SU-DHL-6 (cell line): ENCODE data around the gene GAN.
"Not testable (repeated sequence)": the region's sequence is repeated elsewhere in the genome, so short reads cannot be mapped to it uniquely, and the experiment has no call there.

ENCODE experiments used
- H2AFZ ChIP-seq: fragments of 200-600 bp; sonication (generic); 2 replicates; pipeline ENCODE4 v1.6.1; 2014; ENCODE audit warnings: low read depth, mild to moderate bottlenecking, moderate library complexity, mixed read lengths, antibody characterized with exemption, low read length; ENCODE audit not compliant: severe bottlenecking
- H3F3A ChIP-seq: fragments of 200-600 bp; shearing (Covaris generic); 2 replicates; pipeline ENCODE4 v1.6.0; 2016; ENCODE audit warnings: antibody characterized with exemption, mild to moderate bottlenecking; ENCODE audit not compliant: insufficient read depth
- H3K27ac ChIP-seq: fragments of 200-600 bp; sonication (generic); 2 replicates; pipeline ENCODE4 v1.5.1; 2016; ENCODE audit warnings: low read depth, mild to moderate bottlenecking, low read length, moderate library complexity, mixed read lengths
- H3K27me3 ChIP-seq: fragments of 200-600 bp; sonication (generic), shearing (Covaris generic); 2 replicates; pipeline ENCODE4 v1.6.0; 2014; ENCODE audit warnings: mild to moderate bottlenecking, low read length
- H3K36me3 ChIP-seq: fragments of 200-600 bp; sonication (generic); 2 replicates; pipeline ENCODE4 v1.6.1; 2014; ENCODE audit warnings: mild to moderate bottlenecking, low read length, mixed read lengths
- H3K4me2 ChIP-seq: fragments of 300-600, 200-600 bp; shearing (Covaris generic), sonication (generic); 2 replicates; pipeline ENCODE4 v1.6.0; 2014; ENCODE audit warnings: low read length, low read depth, mild to moderate bottlenecking; ENCODE audit not compliant: poor library complexity, severe bottlenecking
- H3K4me3 ChIP-seq: fragments of 200-600 bp; sonication (generic); 2 replicates; pipeline ENCODE4 v1.5.1; 2014; ENCODE audit warnings: antibody characterized with exemption, low read length, mild to moderate bottlenecking, mixed read lengths; ENCODE audit not compliant: insufficient read depth, poor library complexity, severe bottlenecking
- H3K79me2 ChIP-seq: fragments of 200-600 bp; sonication (generic); 2 replicates; pipeline ENCODE4 v1.6.1; 2014; ENCODE audit warnings: mild to moderate bottlenecking, low read length, moderate library complexity; ENCODE audit not compliant: insufficient read depth
- H3K9ac ChIP-seq: fragments of 200-600 bp; sonication (generic); 2 replicates; pipeline ENCODE4 v1.7.0; 2014; ENCODE audit warnings: mild to moderate bottlenecking, low read length
- H3K9me2 ChIP-seq: fragments of 200-600 bp; sonication (generic); replicated peaks from 2 replicates; pipeline ENCODE4 v1.6.1; 2014; ENCODE audit warnings: low read length; ENCODE audit not compliant: insufficient read depth
- H3K9me3 ChIP-seq: fragments of 200-600 bp; sonication (generic); 2 replicates; pipeline ENCODE4 v1.6.1; 2014; ENCODE audit warnings: low read length, mixed read lengths; ENCODE audit not compliant: insufficient read depth
- H4K20me1 ChIP-seq: fragments of 200-600 bp; sonication (generic); 2 replicates; pipeline ENCODE4 v1.6.1; 2014; ENCODE audit warnings: low read depth, mild to moderate bottlenecking, antibody characterized with exemption, low read length, moderate library complexity, mixed read lengths
- EZH2phosphoT487 ChIP-seq: fragments of 200-600 bp; sonication (generic), shearing (Covaris generic); conservative IDR thresholded peaks from 2 replicates; pipeline ENCODE4 v1.6.1; 2018; ENCODE audit warnings: mild to moderate bottlenecking, antibody characterized with exemption, low read length, moderate library complexity, mixed read lengths
- TF ChIP-seq, protein P1 (sequence below): fragments of 200-600 bp; sonication (generic); IDR thresholded peaks from one replicate; pipeline ENCODE4 v1.5.1; 2017; ENCODE audit warnings: antibody characterized with exemption, mild to moderate bottlenecking, low read length, moderate library complexity; ENCODE audit not compliant: insufficient read depth, poor library complexity, severe bottlenecking

The GAN gene

DNA sequence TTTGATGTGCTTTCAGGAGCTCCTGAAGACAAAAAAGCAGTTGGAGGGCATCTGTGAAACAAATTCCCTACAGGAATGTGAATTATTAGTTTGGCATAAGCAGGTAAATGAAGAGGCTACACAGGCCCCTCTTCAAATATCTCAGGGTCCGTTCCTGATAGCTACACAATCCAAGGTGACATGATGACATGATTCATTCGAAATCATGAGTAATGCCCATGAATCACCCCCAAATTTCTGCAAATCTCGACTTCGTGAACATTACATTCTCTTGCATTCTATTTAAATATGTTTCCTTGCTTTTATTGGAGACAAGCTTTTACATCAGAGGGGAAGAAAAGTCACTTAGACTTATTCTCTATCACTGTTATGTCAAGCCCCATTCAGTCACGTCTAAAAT, 22.3 kb downstream of the GAN start:
- Histone ChIP-seq H3K9me2 (no peaks in the 10 kb centered on the region), H3K9me3 (no peaks in the 10 kb centered on the region), H3K27me3 (no peaks in the 10 kb centered on the region), H4K20me1 (no peaks in the 10 kb centered on the region; the same call in 1 of the 2 replicates), H3F3A (no peaks in the 10 kb centered on the region), H3K9ac (no peak overlapping the region), H3K4me3 (no peak overlapping the region), H3K79me2 (no peaks in the 10 kb centered on the region), H3K4me2 (no peak overlapping the region), H3K27ac (no peak overlapping the region), H2AFZ (no peak overlapping the region), H3K36me3 (no peaks in the 10 kb centered on the region)
- TF ChIP-seq, protein P1, sequence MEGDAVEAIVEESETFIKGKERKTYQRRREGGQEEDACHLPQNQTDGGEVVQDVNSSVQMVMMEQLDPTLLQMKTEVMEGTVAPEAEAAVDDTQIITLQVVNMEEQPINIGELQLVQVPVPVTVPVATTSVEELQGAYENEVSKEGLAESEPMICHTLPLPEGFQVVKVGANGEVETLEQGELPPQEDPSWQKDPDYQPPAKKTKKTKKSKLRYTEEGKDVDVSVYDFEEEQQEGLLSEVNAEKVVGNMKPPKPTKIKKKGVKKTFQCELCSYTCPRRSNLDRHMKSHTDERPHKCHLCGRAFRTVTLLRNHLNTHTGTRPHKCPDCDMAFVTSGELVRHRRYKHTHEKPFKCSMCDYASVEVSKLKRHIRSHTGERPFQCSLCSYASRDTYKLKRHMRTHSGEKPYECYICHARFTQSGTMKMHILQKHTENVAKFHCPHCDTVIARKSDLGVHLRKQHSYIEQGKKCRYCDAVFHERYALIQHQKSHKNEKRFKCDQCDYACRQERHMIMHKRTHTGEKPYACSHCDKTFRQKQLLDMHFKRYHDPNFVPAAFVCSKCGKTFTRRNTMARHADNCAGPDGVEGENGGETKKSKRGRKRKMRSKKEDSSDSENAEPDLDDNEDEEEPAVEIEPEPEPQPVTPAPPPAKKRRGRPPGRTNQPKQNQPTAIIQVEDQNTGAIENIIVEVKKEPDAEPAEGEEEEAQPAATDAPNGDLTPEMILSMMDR = no peak
- TF ChIP-seq EZH2phosphoT487 = no peak

DNA sequence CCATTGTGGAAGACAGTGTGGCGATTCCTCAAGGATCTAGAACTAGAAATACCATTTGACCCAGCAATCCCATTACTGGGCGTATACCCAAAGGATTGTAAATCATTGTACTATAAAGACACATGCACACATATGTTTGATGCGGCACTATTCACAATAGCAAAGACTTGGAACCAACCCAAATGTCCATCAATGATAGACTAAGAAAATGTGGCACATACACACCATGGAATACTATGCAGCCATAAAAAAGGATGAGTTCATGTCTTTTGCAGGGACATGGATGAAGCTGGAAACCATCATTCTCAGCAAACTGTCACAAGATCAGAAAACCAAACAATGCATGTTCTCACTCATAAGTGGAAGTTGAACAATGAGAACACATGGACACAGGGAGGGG, 30.4 kb downstream of the GAN start:
- not testable (repeated sequence) for H2AFZ ChIP-seq, H3K79me2 ChIP-seq

DNA sequence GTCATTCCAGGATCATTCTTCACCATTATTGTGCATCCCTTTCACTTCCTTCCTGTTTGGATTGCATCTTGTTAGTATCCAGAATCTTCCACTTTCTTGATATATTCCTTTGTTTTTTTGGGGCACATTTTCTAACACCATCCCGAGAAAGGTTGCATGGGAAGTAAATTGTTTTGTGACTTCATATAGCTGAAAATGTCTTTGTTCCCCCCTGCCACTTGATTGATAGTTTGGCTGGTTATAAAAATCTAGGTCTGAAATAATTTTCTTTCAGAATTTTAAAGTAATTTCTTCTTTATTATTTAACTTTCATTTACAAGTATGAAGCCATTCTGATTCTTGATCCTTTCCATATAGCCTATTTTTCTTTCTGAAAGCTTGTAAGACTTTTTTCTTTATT, 32.7 kb downstream of the GAN start:
- TF ChIP-seq, protein P1 = no peak
- no peak for TF ChIP-seq EZH2phosphoT487
- H3K9me3 ChIP-seq = peaks cover 23% of the 10 kb centered on the region; the same call in 1 of the 2 replicates
- no peak overlapping the region for H3K4me2 ChIP-seq
- no peak overlapping the region for H3K4me3 ChIP-seq
- no peaks in the 10 kb centered on the region for H3K79me2 ChIP-seq
- H3K27me3 ChIP-seq = no peaks in the 10 kb centered on the region
- no peak overlapping the region for H3K27ac ChIP-seq
- H3K9me2 ChIP-seq = no peaks in the 10 kb centered on the region
- H3K9ac ChIP-seq = no peak overlapping the region
- H3F3A ChIP-seq = no peaks in the 10 kb centered on the region
- no peaks in the 10 kb centered on the region for H3K36me3 ChIP-seq
- no peaks in the 10 kb centered on the region for H4K20me1 ChIP-seq
- no peak overlapping the region for H2AFZ ChIP-seq

More for the DNA sequence above, 30.4 kb downstream of the GAN start:
- not testable (repeated sequence) for H3K9ac ChIP-seq, H3K27ac ChIP-seq, H3K4me3 ChIP-seq, H3F3A ChIP-seq, H3K27me3 ChIP-seq, H3K4me2 ChIP-seq, H3K9me2 ChIP-seq, H3K36me3 ChIP-seq, H4K20me1 ChIP-seq
- H3K9me3 ChIP-seq = peaks cover 23% of the 10 kb centered on the region; the same call in 1 of the 2 replicates

DNA sequence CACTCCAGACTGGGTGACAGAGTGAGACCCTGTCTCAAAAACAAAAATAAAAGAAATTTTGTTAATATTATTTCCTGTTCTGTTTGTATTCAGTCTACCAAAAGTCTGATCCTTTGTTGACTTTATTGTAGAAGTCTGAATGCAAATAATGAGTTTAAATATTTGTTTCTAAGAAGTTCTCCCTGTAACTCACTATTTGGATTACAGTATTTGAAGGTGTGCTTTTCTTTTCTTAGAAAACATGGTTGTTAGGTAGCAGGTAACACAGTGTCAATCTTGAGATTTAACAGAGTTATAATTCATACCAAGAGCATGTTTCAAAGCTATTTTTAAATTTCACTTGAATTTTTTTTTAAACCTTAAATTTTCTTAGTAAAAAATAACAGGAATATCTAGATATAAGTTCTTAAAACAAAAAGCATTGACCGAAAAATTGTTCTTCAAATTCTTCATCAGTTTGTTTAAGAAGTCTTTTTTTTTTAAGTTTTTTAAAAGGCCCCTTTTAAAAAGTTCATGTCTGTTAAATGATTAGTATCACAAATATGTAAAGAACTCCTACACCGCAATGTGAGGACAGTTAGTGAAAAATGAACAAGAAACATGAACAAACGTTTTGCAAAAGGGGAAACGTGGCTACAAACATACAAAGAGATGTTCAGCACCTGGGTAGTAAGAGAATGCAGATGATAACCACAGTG, 35.0 kb downstream of the GAN start:
- Histone ChIP-seq H3K4me3 (no peak overlapping the region), H3K9ac (no peak overlapping the region), H3K4me2 (no peak overlapping the region), H3K79me2 (no peaks in the 10 kb centered on the region), H4K20me1 (no peaks in the 10 kb centered on the region), H3K27me3 (no peaks in the 10 kb centered on the region), H3K27ac (no peak overlapping the region), H3K9me2 (no peaks in the 10 kb centered on the region), H3F3A (no peaks in the 10 kb centered on the region), H3K9me3 (peaks cover 23% of the 10 kb centered on the region; the same call in 1 of the 2 replicates), H3K36me3 (no peaks in the 10 kb centered on the region), H2AFZ (no peak overlapping the region)
- TF ChIP-seq EZH2phosphoT487 = no peak
- TF ChIP-seq, protein P1 = no peak
